GM15510 (cell line): ENCODE measurements around the gene UBR2.

Experiments used
- POLR2A ChIP-seq: IDR thresholded peaks from 3 replicates; pipeline ENCODE4 v1.6.1; 2011; ENCODE audit warnings: borderline replicate concordance; ENCODE audit not compliant: insufficient read length; ENCODE audit errors: extremely low read depth

The UBR2 gene

GRCh38 chr6:42563697-42564505, at the start of gene UBR2:
Gene UBR2 (plus strand): TSS chr6:42564029. CDS start chr6:42564320, 291 bp downstream.
- peak; percentile 64 for TF ChIP-seq POLR2A

DNA sequence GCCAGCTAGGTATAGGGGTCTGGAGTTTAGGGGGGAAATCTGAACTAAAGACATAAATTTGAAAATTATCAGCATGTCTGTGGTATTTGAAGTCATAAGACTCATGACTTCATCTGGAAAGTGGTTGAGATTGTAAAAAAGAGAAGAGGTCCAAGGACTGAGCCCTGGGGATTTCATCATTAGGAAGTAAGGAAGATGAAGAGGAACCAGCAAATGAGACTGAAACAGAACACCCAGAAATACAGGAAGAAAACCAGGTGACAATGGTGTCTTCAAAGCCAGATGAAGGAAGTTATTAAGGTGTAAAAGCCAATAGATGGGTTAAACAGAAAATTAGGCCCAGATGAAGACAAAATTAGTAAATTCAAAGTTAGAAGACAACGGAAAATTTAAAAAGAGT, 49.1 kb upstream of the UBR2 start:
- TF ChIP-seq POLR2A = no peak

DNA sequence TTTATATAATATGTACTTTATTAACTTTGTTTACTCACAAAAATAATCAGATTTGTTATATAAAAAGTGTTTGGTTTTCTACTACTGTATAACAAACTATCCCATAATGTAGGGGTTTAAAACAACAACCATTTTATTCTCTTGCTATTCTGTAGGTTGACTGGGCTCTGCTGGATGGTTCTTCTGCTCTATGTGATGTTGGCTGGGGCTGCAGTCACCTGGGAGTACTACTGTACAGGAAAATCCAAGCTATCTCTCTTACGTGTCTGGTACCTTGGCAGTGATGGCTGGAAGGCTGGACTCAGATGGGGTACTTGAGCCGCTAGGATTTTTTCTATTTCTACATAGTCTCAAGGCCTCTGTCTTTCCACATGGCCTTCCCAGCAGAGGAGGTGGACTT, 44.0 kb upstream of the UBR2 start:
- no peak for TF ChIP-seq POLR2A

DNA sequence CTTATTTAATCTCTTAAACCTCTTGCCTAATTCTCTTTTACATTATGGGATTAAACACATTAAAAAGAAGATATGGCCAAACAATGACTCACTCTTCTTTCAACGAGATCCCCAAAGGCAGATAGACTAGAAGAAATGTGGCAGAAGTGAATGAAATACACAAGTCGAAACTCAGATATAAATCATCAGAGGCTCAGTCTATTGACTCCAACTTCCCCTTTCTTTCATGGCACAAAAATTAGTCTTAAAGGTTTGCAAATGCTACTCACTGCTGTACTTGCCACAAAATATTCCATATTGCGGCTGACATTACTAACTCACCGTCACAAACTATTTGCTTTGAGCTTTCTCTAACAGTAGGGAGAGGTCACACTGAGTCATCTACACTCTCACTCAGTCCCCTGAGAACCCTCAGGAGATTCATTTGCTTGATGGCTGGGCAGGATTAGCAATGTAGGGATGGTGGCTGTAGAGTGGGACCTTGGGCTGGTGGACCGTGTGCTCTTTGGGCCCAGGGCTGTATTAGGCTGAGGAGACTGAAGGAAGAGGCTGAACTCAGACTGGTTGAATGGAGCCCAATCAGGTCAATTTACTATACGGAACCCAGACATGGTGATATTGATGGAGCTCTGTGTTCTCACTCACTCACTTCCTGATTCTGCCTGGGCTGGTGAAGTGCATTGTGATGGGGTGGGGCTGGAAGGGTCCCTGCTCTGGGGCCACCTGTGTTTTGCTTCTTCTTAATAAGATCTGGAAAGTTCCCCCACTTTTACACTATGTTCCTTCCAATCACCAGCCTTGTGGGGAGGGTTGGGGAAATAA, 42.8 kb upstream of the UBR2 start:
- TF ChIP-seq POLR2A = no peak

- no peak for TF ChIP-seq POLR2A
These were observed 41.8 kb upstream of the UBR2 start for GRCh38 chr6:42522036-42522435.

- no peak for TF ChIP-seq POLR2A
These were observed 40.7 kb upstream of the UBR2 start for GRCh38 chr6:42522942-42523814.

DNA sequence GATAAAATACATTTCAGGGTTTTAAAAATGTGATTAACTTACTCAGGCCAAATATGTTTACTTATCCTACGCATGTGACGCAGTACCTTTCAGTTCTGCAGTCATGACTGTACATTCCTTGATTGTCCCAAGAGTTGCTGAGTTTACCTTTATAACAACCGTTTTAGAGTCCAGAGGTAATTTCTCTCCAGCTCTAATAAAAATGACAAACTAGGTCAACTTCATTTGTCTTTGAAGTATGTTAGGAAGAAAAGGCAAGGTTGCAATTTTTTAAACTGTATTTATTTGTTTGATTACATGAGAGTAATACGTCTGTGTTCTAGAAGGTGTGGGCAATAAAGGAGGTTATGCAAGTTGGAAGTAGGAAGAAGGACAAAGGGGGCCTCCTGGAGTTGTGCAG, 38.6 kb upstream of the UBR2 start:
- no peak for TF ChIP-seq POLR2A

DNA sequence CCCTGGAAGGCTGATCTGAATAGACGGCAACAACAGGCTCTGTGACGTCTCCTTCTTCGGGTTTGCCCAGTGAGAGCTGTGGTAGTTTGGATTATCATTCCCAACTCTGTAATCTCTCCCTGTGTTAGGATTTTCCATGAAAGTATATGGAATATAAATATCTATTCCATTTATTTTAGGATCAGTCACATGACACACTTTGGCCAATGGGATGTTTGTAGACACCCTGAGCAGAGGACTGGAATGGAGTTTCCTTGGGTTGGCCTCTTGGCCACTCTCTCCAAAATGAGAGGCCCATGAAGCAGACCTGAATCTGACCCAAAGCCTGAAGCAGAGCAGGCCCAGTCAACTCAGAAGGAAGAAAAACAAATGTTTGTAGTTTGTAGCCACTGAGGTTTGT, 37.2 kb upstream of the UBR2 start:
- no peak for TF ChIP-seq POLR2A

GRCh38 chr6:42527204-42527603, 36.6 kb upstream of the UBR2 start:
- TF ChIP-seq POLR2A = no peak

GRCh38 chr6:42530296-42530695, 33.5 kb upstream of the UBR2 start:
- TF ChIP-seq POLR2A = no peak

- no peak for TF ChIP-seq POLR2A
These were observed 33.1 kb upstream of the UBR2 start for GRCh38 chr6:42530751-42531150.

DNA sequence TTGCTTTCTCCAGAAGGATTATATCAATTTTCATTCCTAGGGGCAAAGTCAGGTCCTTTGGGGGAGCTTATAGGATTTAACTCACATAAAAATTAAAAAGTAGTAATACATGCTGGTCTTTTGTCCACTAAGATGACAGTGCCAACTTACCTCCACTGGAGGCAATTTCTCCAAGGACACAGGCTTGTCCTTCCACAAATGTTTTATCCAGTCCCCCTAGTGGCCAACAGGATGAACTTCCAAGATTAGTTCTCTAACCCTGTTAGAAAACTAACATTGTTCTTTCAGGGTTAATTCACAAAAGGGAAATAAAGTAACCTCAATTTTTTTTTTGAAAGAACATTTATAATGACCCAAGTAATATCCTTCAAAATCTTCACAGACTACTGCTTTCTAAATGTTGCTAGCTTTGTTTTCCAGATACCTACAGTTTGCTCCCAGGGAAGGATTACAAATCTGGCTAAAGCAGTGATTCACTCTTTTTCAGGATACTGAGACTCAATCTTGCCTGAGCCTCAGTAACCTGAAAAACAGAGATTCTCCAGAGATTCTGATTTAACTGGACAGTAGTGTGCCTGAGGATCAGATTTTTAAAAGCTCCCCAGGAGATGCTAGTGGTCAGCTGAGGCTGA, 31.7 kb upstream of the UBR2 start:
- TF ChIP-seq POLR2A = no peak

GRCh38 chr6:42533794-42534193, 30.0 kb upstream of the UBR2 start:
- TF ChIP-seq POLR2A = no peak

DNA sequence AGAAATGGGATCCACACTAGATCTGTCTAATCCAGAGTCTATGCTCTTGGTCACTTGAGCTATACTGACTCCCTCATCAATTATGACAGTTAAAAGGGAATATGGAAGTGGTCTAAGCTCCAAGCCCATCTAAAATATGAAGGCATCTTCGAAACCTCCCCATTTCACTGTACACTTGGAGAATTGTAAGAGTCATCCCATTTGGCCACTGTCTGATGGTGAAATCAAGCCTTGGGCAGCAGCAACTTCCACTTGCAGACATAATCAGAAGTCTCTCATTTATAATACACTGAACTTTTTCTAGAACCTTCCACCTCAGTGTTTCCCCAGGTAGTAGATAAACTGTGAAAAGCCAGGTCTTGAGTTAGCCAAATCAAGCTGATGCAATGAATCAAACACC, 26.3 kb upstream of the UBR2 start:
- no peak for TF ChIP-seq POLR2A
